Endothelial cell of umbilical vein (primary cell): ENCODE measurements around the gene EEF1G. TPM values are rescaled to one million over a fixed set of nuclear protein-coding genes. Genes with fewer than 3 reads are reported as not detected.

Experiments
- BruUV-seq: library from RNA; stranded (reverse); fragments of 400-500 nt; replicated peaks from 2 replicates; lab custom pipeline; 2021; lab: Mats Ljungman, UMichigan
- CTCF ChIA-PET: fragments of 300-600, 350-600 bp; sonication (Branson Sonifier 250); formaldehyde crosslinking; loops from one replicate; lab custom pipeline; 2021; ENCODE audit warnings: antibody characterized with exemption, inconsistent platforms; lab: Charles Lee
- POLR2A ChIA-PET: fragments of 300-600, 350-600 bp; sonication (Branson Sonifier 250); formaldehyde crosslinking; loops from one replicate; lab custom pipeline; 2021; ENCODE audit warnings: antibody characterized with exemption, inconsistent platforms; lab: Charles Lee
- DNase-seq: peaks from one replicate; pipeline ENCODE4 v3.0.0-alpha.2; 2011; ENCODE audit warnings: low read depth, low spot score
- FAIRE-seq: peaks from 2 replicates; lab custom pipeline; 2011; peaks lifted over from hg19 to GRCh38; lab: Jason Lieb, UNC
- H2AFZ ChIP-seq: 2 replicates; pipeline ENCODE4 v1.6.0; 2012; ENCODE audit warnings: low read depth, low read length, control low read depth, inconsistent platforms
- H3K27ac ChIP-seq: 2 replicates; pipeline ENCODE4 v1.5.1; 2011; ENCODE audit warnings: low read depth, mild to moderate bottlenecking, control low read depth, low read length, moderate library complexity; ENCODE audit not compliant: insufficient read depth
- H3K27me3 ChIP-seq, 2 experiments: 2 replicates each; pipeline versions ENCODE4 v1.6.0 to v1.6.1; 2011; ENCODE audit warnings: low read length in 2 of 2, mixed read lengths in 1 of 2; ENCODE audit not compliant: control insufficient read depth in 2 of 2, insufficient read depth in 2 of 2
- H3K36me3 ChIP-seq, 2 experiments: 2 replicates in 1 of 2; 3 replicates in 1 of 2; pipeline ENCODE4 v1.5.1; 2011; ENCODE audit warnings: low read length in 2 of 2, mild to moderate bottlenecking in 1 of 2, moderate library complexity in 1 of 2; ENCODE audit not compliant: control insufficient read depth in 2 of 2, insufficient read depth in 2 of 2; ENCODE audit errors: extremely low read depth in 1 of 2
- H3K4me1 ChIP-seq: 3 replicates; pipeline ENCODE4 v1.5.1; 2011; ENCODE audit warnings: mild to moderate bottlenecking, low read length; ENCODE audit not compliant: control insufficient read depth, insufficient read depth; ENCODE audit errors: extremely low read depth
- H3K4me2 ChIP-seq: 2 replicates; pipeline ENCODE4 v1.6.1; 2011; ENCODE audit warnings: low read length, control low read depth, mixed read lengths; ENCODE audit not compliant: insufficient read depth
- H3K4me3 ChIP-seq, 3 experiments: fragments of 200-600 bp in 1 of 3; sonication (generic), shearing (Covaris generic) in 1 of 3; replicated peaks in 1 of 3; 2 replicates each; pipeline ENCODE4 v1.5.1; 2011 to 2016; ENCODE audit warnings: control low read depth in 3 of 3, low read length in 3 of 3, mild to moderate bottlenecking in 2 of 3, inconsistent platforms in 1 of 3, low read depth in 1 of 3, moderate library complexity in 1 of 3; ENCODE audit not compliant: insufficient read depth in 1 of 3
- H3K79me2 ChIP-seq: 2 replicates; pipeline ENCODE4 v1.6.0; 2012; ENCODE audit warnings: low read length, inconsistent platforms; ENCODE audit not compliant: control insufficient read depth, insufficient read depth
- H3K9ac ChIP-seq: replicated peaks from 2 replicates; pipeline ENCODE3; 2011; ENCODE audit warnings: low read length, control low read depth; ENCODE audit not compliant: insufficient read depth; ENCODE audit errors: extremely low read depth
- H3K9me1 ChIP-seq: replicated peaks from 3 replicates; pipeline ENCODE4 v1.6.0; 2011; ENCODE audit warnings: mild to moderate bottlenecking, low read length; ENCODE audit not compliant: control insufficient read depth, insufficient read depth; ENCODE audit errors: extremely low read depth
- H3K9me3 ChIP-seq: replicated peaks from 2 replicates; pipeline ENCODE4 v1.5.1; 2012; ENCODE audit warnings: low read length, inconsistent platforms; ENCODE audit not compliant: control insufficient read depth, insufficient read depth
- H4K20me1 ChIP-seq: replicated peaks from 2 replicates; pipeline ENCODE3; 2011; ENCODE audit warnings: mild to moderate bottlenecking, low read length; ENCODE audit not compliant: control insufficient read depth, insufficient read depth; ENCODE audit errors: extremely low read depth
- EZH2 ChIP-seq: IDR thresholded peaks from 2 replicates; pipeline ENCODE4 v1.6.1; 2012; ENCODE audit warnings: borderline replicate concordance, low read depth, mild to moderate bottlenecking, moderate library complexity, low read length, inconsistent platforms; ENCODE audit not compliant: severe bottlenecking
- FOS ChIP-seq: IDR thresholded peaks from 2 replicates; pipeline ENCODE4 v1.6.1; 2011; ENCODE audit warnings: mild to moderate bottlenecking, low read length, moderate library complexity, borderline replicate concordance; ENCODE audit not compliant: insufficient read depth
- GATA2 ChIP-seq: IDR thresholded peaks from 2 replicates; pipeline ENCODE4 v1.7.0; 2011; ENCODE audit warnings: low read depth, mild to moderate bottlenecking, moderate library complexity, mixed read lengths, low read length; ENCODE audit not compliant: insufficient read length, insufficient read depth
- JUN ChIP-seq: IDR thresholded peaks from 2 replicates; pipeline ENCODE4 v1.6.1; 2011; ENCODE audit warnings: borderline replicate concordance, low read depth; ENCODE audit not compliant: insufficient read length, insufficient read depth
- MYC ChIP-seq: IDR thresholded peaks from one replicate; pipeline ENCODE4 v1.6.1; 2011; ENCODE audit warnings: mild to moderate bottlenecking, low read depth, low read length
- POLR2A ChIP-seq: IDR thresholded peaks from 2 replicates; pipeline ENCODE4 v1.6.1; 2012; ENCODE audit warnings: low read depth, mild to moderate bottlenecking, control low read depth, low read length
- POLR2AphosphoS5 ChIP-seq: IDR thresholded peaks from 2 replicates; pipeline ENCODE4 v1.6.1; 2012; ENCODE audit warnings: low read depth, mild to moderate bottlenecking, control low read depth, low read length, moderate library complexity; ENCODE audit not compliant: insufficient read depth
- dilution Hi-C: fragments of 300-500 bp; cut with MboI; formaldehyde crosslinking; loops from one replicate; pipeline ENCODE4 v1.15.0; 2019; ENCODE audit warnings: low sequenced_read_pairs; ENCODE audit not compliant: extremely low pct_ligation_motif_present
- intact Hi-C: fragments of 100-400 bp; cut with micrococcal nuclease; formaldehyde crosslinking; loops from one replicate; pipeline ENCODE4 v1.10.0; 2022
- polyA plus RNA-seq, 4 experiments: library from polyadenylated mRNA; depleted of rRNA in 3 of 4; stranded (reverse) in 3 of 4; unstranded in 1 of 4; fragments of >200 nt; gene quantifications; 2 replicates each; pipeline versions ENCODE4 v1.2.1 to v1.2.3, GENCODE V29; 2011 to 2012; ENCODE audit warnings: missing spikeins in 1 of 4
- total RNA-seq: library from RNA; stranded (reverse); gene quantifications from 2 replicates; pipeline ENCODE4 v1.2.3, GENCODE V29; 2021
- TF ChIP-seq, protein P1 (sequence below): IDR thresholded peaks from 2 replicates; pipeline ENCODE4 v1.6.1; 2011; ENCODE audit not compliant: insufficient read depth, insufficient read length
- TF ChIP-seq, protein P2 (sequence below), 2 donors: IDR thresholded peaks; 1 replicate in 1 of 2; 2 replicates in 1 of 2; pipeline ENCODE4 v1.5.1; 2011; ENCODE audit warnings: low read length in 2 of 2, mild to moderate bottlenecking in 2 of 2, moderate library complexity in 2 of 2, control low read depth in 1 of 2, inconsistent platforms in 1 of 2, low read depth in 1 of 2; ENCODE audit not compliant: insufficient read depth in 1 of 2; ENCODE audit errors: extremely low read depth in 1 of 2

The EEF1G gene
- total and polyA plus RNA-seq, 2 donors (not counting 3 experiments of a cell fraction or from before 2014, with no cell fraction given): 1,341 to 2,133 TPM

DNA sequence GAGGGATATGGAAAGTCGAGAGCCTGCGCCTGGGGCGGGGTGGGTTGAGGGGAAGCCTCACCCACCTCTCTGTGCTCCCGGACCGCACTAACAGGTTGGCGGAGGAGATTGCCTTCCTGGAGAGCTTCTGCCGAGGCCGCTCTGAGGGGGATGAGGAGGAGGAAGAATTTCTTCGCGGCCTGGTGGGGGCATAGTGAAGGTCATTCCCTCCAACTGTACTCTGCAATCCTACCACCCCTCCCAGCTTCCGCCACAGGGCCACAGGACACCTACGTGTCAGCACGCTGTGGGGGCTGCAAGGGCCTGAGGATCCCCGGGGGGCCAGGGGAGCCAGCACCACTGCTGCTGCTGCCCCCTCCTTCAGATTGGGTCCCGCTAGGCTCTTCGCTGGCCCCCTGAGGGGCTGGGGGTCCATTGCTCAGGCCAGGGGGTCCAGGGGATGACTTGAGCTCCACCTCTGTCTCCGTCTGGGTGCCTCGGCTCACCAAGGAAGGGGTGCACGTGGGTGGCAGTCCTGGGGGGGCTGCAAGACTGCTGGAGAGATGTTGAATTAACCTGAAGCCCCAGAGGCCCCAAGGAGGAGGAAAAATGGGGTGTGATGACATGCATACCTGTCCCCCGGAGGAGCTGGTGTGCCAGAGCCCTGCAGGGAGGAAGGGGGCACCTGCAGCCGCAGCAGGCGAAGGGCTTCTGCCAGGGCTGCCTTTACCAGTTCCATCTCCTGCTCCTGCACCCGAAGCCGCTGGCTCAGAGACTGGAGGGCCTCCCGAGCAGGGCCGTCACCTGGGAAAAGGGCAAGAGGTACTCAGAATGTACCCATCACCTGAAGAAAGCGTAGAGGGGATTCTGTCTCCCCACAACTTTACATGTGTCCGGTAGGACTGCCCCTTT lies 37.4 kb upstream of the EEF1G start:
- dilution Hi-C loops (no loop called here), intact Hi-C loops (loop anchor here (5.0 kb wide), 1 partner anchor 214 kb away; no protein-coding TSS in a partner anchor)
- TF ChIP-seq MYC: no peak
- TF ChIP-seq, protein P1, sequence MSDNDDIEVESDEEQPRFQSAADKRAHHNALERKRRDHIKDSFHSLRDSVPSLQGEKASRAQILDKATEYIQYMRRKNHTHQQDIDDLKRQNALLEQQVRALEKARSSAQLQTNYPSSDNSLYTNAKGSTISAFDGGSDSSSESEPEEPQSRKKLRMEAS: no peak
- no peak for TF ChIP-seq GATA2
- TF ChIP-seq POLR2A: no peak
- TF ChIP-seq POLR2AphosphoS5: no peak
- TF ChIP-seq, protein P2, sequence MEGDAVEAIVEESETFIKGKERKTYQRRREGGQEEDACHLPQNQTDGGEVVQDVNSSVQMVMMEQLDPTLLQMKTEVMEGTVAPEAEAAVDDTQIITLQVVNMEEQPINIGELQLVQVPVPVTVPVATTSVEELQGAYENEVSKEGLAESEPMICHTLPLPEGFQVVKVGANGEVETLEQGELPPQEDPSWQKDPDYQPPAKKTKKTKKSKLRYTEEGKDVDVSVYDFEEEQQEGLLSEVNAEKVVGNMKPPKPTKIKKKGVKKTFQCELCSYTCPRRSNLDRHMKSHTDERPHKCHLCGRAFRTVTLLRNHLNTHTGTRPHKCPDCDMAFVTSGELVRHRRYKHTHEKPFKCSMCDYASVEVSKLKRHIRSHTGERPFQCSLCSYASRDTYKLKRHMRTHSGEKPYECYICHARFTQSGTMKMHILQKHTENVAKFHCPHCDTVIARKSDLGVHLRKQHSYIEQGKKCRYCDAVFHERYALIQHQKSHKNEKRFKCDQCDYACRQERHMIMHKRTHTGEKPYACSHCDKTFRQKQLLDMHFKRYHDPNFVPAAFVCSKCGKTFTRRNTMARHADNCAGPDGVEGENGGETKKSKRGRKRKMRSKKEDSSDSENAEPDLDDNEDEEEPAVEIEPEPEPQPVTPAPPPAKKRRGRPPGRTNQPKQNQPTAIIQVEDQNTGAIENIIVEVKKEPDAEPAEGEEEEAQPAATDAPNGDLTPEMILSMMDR (IDR thresholded peaks at IDR 0.05; ENCODE audit: extremely low read depth in 1 of 2, insufficient read depth in 1 of 2, low read depth in 1 of 2, low read length in 2 of 2): no peak
- no peak for TF ChIP-seq FOS
- TF ChIP-seq EZH2: no peak
- no peak for TF ChIP-seq JUN
- Histone ChIP-seq H3K36me3 (peaks cover 0 to 10% of the 10 kb centered on the region in 2 experiments), H3K79me2 (peaks cover 14% of the 10 kb centered on the region), H2AFZ (peak overlapping the region; percentile 51), H3K27me3 (no peaks in the 10 kb centered on the region), H3K4me1 (peaks cover 22% of the 10 kb centered on the region), H3K4me2 (peak overlapping the region; percentile 87), H4K20me1 (no peaks in the 10 kb centered on the region), H3K27ac (peak overlapping the region; percentile 30), H3K9me3 (no peaks in the 10 kb centered on the region), H3K9me1 (no peaks in the 10 kb centered on the region), H3K4me3 (peak overlapping the region; percentile 61 to 74 (median 67)), H3K9ac (peak overlapping the region; percentile 57)
- DNase-seq (no peak), FAIRE-seq (no peak)
- BruUV-seq: no TSS peak
- POLR2A ChIA-PET: interaction anchor here (0.6 to 2.0 kb wide), 6 partner anchors 10 to 230 kb away, joined by 3 to 9 read pairs (median 4); partner anchors contain the start of genes B3GAT3, C11orf98, CSKMT and EEF1G
- CTCF ChIA-PET: interaction anchor here (0.7 to 5.7 kb wide), 17 partner anchors 8 to 216 kb away, joined by 3 to 48 read pairs (median 6); partner anchors contain the start of genes B3GAT3, C11orf98, CSKMT and EEF1G
